ENCODE data around the gene DIPK1B. TPM values are rescaled to one million over a fixed set of nuclear protein-coding genes. Genes with fewer than 3 reads are reported as not detected.

DIPK1B gene
- total and polyA plus RNA-seq, 2 donors (not counting 3 experiments of a cell fraction or from before 2014, with no cell fraction given), result 253 to 441 TPM

- intact Hi-C loops (cut with micrococcal nuclease), result no loop called here
- POLR2A ChIA-PET, result interaction anchor here (0.6 to 1.3 kb wide), 2 partner anchors 18 to 36 kb away, joined by 3 to 9 read pairs; no protein-coding TSS in a partner anchor
- no peaks in the 10 kb centered on the region for H4K20me1 ChIP-seq (replicated peaks; ENCODE audit: control insufficient read depth, extremely low read depth, insufficient read depth, low read length)
Measured at GRCh38 chr9:136745389-136746154, 33.2 kb downstream of the DIPK1B start.

More at GRCh38 chr9:136745389-136746154, 33.2 kb downstream of the DIPK1B start:
- Histone ChIP-seq H3K4me3 (replicated peaks in 1 of 3; ENCODE audit: insufficient read depth in 1 of 3, low read depth in 1 of 3, low read length in 3 of 3) (no peak overlapping the region), H3K27me3 (ENCODE audit: control insufficient read depth in 2 of 2, insufficient read depth in 2 of 2, low read length in 2 of 2) (peaks cover 0 to 5% of the 10 kb centered on the region in 2 experiments), H2AFZ (ENCODE audit: low read depth, low read length) (no peak overlapping the region), H3K9me1 (replicated peaks; ENCODE audit: control insufficient read depth, extremely low read depth, insufficient read depth, low read length) (no peaks in the 10 kb centered on the region), H3K4me1 (ENCODE audit: control insufficient read depth, extremely low read depth, insufficient read depth, low read length) (no peaks in the 10 kb centered on the region), H3K4me2 (ENCODE audit: insufficient read depth, low read length) (no peak overlapping the region), H3K9ac (replicated peaks; ENCODE audit: extremely low read depth, insufficient read depth, low read length) (no peak overlapping the region), H3K9me3 (replicated peaks; ENCODE audit: control insufficient read depth, insufficient read depth, low read length) (no peaks in the 10 kb centered on the region), H3K27ac (ENCODE audit: insufficient read depth, low read depth, low read length) (no peak overlapping the region), H3K36me3 (ENCODE audit: control insufficient read depth in 2 of 2, extremely low read depth in 1 of 2, insufficient read depth in 2 of 2, low read length in 2 of 2) (no peaks in the 10 kb centered on the region), H3K79me2 (ENCODE audit: control insufficient read depth, insufficient read depth, low read length) (no peaks in the 10 kb centered on the region)
- dilution Hi-C loops (cut with MboI; ENCODE audit: extremely low pct_ligation_motif_present, low sequenced_read_pairs), result no loop called here
- FAIRE-seq (no peak), DNase-seq (ENCODE audit: low read depth, low spot score) (no peak)
- BruUV-seq (replicated peaks), result no TSS peak
- CTCF ChIA-PET, result interaction anchor here (1.3 to 6.0 kb wide), 3 partner anchors 13 to 16 kb away, joined by 3 to 31 read pairs (median 3); partner anchors contain the start of gene LCN8
- TF ChIP-seq POLR2A (IDR thresholded peaks at IDR 0.05; ENCODE audit: low read depth, low read length) (no peak), FOS (IDR thresholded peaks at IDR 0.05; ENCODE audit: borderline replicate concordance, insufficient read depth, low read length) (no peak), JUN (IDR thresholded peaks at IDR 0.05; ENCODE audit: borderline replicate concordance, insufficient read depth, insufficient read length, low read depth) (no peak), CTCF (IDR thresholded peaks at IDR 0.05; ENCODE audit: extremely low read depth in 1 of 2, insufficient read depth in 1 of 2, low read depth in 1 of 2, low read length in 2 of 2) (no peak), MYC (IDR thresholded peaks at IDR 0.05; ENCODE audit: low read depth, low read length) (no peak), POLR2AphosphoS5 (IDR thresholded peaks at IDR 0.05; ENCODE audit: insufficient read depth, low read depth, low read length) (no peak), GATA2 (IDR thresholded peaks at IDR 0.05; ENCODE audit: insufficient read depth, insufficient read length, low read depth, low read length) (no peak), MAX (IDR thresholded peaks at IDR 0.05; ENCODE audit: insufficient read depth, insufficient read length) (no peak), EZH2 (IDR thresholded peaks at IDR 0.05; ENCODE audit: borderline replicate concordance, low read depth, low read length, severe bottlenecking) (no peak)
